SK-N-MC (cell line): Measurements from ENCODE around the gene RGR.

Experiments
- EZH2 ChIP-seq: fragments of 200-600 bp; sonication (generic); IDR thresholded peaks from one replicate; pipeline ENCODE4 v1.6.1; 2017; ENCODE audit warnings: antibody characterized with exemption
- FOXP2 ChIP-seq: optimal IDR thresholded peaks from 2 replicates; pipeline ENCODE3; 2011; ENCODE audit warnings: mild to moderate bottlenecking, moderate library complexity; ENCODE audit not compliant: insufficient read depth; ENCODE audit errors: extremely low read length, control extremely low read depth
- POLR2AphosphoS5 ChIP-seq: IDR thresholded peaks from 2 replicates; pipeline ENCODE4 v1.6.1; 2012; ENCODE audit warnings: mild to moderate bottlenecking, low read depth, low read length, borderline replicate concordance

- TF ChIP-seq EZH2 = no peak
- no peak for TF ChIP-seq POLR2AphosphoS5
- no peak for TF ChIP-seq FOXP2
These were observed 44.2 kb upstream of the RGR start for GRCh38 chr10:84200537-84201243.
